ENCODE measurements around the gene ZNF70.
A peak's percentile ranks its signal among the peaks of the same experiment; 100 is the strongest.

The ZNF70 gene

DNA sequence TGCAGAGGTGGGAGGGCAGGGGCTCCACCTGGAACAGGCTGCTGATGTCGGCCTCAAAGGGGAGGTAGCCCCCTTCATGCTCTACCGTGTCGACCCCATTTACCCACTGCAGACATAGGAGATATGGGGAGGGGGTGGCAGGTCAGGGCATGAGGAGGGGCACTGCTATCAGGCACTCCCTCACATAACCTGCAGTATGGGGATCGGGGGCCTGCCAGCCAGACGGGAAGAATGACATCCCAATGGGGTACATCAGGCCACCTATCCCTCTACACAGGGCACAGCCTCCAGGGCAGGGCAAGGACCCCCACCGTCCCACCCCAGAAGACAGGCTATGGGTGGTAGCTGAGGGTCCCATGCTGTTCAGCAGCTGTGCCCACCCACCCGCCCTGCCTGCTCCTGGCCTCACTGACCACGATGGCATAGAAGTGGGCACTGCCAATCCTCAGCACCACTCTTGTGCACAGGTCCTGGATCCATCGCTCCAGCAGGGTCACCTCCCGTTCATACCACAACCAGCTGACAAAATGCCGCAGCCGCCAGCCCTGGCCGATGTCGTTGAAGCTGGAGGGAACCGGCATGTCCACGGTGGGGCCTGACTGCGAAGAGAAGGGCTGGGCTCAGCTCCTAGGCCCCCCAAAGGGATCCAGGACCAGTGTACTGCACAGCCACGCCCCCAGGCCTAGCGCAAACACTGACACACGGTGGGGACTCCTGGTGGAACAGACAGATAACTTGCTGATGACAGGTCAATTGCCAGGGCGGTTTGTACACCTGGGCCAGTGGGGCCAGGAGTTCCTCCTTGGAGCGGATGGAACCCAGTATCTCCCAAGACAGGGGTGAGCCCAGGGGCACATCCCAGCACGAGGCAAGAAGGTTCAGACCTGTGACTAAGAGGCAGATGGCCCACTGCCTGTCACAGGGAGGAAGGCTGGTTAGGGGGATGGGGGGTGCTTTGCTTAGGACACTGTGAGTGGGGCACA, 36.0 kb downstream of the ZNF70 start:
- no peak for DNase-seq

DNA sequence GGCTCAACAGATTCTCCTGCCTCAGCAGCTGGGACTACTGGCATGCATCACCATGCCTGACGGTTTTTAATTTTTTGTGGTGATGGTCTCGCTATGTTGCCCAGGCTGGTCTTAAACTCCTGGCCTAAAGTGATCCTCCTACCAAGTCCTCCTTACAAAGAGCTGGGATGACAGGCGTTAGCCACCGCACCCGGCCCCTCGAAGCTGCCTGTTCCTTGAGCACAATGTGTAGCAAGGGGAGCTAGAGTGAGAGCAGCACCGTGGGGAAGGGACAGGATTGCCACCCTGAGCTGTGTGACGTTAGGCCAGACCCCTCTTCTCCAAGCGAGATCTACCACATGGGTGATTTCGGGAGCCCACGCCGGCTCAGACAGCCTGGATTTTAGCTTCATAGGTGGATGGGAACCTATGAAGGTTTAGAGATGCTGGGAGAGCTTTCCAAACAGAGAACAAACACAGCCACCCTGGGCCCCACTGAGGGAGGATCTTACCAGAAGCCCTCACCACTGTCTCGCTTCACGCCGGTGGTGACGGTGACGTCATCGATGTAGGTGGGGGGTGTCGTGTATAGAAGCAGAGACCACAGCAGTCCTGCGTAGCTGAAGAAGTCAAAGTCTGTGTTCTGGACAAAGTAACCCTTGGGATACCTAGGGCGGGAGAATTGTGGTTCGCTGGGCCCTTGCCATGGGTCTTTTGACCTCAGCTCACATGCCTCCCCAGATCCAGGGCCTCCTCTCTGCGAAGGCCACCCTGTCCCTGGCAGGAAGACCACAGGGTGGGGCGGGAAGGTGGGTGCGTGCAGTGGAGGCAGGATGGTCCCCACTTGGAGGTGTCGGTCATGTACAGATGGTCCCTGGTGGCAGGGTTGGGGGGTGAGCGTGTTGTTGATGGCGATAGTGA, 37.0 kb downstream of the ZNF70 start:
- DNase-seq = no peak

DNA sequence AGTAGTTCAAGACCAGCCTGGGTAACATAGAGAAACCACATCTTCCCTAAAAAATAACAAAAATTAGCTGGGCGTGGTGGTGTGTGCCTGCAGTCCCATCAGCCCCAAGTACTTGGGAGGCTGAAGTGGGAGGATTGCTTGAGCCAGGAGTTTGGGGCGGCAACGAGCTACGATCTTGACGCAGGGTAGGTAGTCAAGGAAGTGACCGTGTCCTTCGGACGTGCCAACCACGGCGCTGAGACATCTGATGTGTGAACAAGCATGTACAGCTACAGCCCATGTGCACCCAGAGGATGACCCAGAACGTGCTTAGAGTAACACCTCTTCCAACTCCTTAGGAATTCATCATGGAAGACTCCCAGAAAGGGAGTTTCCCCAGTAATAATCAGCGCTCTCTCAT, 38.7 kb downstream of the ZNF70 start:
- no peak for DNase-seq

DNA sequence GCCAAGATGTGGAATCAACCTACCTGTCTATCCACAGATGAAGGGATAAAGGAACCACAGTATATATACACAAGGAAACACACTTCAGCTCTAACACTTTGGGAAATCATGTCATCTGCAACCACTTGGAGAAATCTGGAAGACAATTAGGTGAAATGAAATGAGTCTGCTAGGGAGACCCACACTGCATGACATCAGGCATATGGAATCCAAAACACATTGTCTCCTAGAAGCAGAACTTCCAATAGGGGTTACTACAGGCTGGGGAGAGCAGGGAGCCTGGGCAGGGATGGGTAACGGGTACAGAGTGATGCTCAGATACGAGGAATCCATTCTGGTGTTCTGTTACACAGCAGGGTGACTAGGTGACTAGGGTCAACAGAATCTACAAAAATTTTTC, 41.8 kb downstream of the ZNF70 start:
- no peak for DNase-seq

DNA sequence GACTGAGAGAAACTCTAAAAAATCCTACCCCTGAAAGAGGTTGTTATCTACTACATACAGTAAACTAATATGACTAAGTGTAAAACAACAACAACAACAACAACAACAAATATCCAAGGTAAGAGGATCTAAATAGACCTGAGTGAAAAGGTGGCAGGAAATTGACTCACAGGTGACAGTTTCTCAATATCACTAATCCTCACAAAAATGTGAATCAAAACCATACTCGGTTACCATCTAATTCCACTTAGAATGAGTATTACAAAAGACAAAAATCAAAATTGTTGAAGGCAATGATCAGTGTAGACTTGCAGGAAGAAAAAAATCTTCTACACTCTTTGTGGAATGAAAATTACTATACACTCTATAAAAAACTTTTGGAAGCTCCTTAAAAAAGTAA, 42.6 kb downstream of the ZNF70 start:
- no peak for DNase-seq

DNA sequence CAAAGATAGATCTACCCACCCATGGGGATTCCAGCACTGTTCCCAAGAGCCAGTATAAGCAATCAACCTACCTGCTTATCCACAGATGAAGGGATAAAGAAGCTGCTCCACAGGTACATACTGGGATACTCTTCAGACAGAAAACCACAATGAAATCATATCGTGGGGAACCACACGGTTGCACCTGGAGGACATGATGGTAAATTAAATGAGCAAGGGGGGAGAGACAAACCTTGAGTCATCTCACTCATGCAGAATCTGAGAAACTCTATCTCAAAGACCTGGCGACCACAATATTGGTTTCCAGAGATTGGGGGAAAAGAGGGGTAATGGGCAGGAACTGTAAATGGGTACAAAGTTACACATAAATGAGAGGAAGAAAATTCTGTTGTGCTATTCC, 45.6 kb downstream of the ZNF70 start:
- DNase-seq = no peak

DNA sequence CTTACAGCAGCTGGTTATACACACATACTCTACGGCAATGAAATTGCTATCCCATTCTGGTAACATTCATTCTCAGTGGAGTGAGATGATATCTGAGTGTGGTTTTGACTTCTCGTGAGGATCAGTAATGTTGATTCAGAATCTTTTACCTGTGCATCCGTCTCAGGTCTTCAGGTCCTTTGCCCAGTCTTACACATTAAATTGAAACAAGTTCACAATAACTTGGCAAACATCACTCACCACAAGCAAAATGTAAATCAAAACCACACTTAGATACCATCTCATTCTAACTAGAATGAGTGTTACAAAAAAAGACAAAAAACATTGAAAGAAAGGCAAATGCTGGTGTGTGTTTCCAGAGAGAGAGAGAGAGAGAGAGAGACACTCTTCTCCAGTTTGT, 46.1 kb downstream of the ZNF70 start:
- no peak for DNase-seq

DNA sequence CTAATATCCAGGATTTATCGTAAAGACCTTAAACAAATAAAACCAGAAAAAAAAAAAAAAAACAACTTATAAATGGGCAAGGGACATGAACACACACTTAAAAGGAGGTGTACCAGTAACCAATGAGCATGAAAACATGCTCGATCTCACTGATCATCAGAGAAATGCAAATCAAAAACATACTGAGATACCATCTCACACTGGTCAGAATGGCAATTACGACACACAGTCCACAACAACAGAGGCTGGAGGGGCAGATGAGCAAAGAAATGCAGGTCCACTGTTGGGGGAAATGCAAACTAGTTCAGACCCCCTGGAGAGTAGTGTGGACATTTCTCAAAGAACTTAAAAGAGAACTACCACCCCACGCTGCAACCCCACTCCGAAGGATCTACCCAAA, 46.9 kb downstream of the ZNF70 start:
- DNase-seq = no peak

DNA sequence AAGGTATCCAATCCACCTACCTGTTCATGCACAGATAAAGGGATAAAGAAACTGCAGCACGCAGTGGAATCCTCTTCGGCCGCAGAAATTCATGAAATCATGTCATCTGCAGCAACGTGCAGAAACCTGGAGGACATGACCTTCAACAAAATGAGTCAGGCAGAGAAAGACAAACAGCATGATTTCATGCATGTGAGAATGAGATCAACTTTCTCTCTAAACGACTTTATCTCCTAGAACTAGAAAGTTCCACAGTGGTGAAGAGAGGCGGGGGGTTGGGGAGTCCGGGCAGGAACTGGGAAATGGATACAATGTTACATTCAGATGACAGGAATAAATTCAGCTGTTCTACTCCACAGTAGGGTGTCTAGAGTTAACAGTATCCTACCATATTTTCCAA, 50.2 kb downstream of the ZNF70 start:
- DNase-seq = no peak

DNA sequence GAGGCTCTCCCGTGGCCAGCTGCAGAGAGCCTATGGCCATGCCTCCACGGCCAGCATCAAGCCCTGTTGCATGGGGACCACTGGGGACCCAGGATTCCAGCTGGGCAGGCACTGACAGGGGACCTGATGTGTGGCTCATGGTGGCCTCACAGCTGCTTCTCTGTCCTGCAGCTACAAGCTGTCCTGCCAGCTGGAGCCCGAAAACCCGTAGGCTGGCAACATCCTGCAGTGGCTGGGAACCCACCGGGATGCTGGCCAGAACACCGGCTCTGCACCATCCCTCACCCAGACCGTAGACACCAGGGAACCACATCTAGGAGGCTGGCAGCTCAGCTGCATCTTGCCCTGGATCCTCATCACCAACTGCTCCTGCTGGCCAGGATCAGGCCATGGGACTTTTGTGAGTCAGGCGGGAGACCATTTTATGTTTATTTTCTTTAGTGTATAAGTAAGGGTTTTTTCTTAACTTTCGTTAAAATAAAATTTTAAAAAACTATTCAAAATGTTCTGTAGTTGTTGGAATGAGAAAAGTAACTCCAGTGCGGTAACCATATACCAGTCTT, 52.2 kb downstream of the ZNF70 start:
- DNase-seq = no peak

DNA sequence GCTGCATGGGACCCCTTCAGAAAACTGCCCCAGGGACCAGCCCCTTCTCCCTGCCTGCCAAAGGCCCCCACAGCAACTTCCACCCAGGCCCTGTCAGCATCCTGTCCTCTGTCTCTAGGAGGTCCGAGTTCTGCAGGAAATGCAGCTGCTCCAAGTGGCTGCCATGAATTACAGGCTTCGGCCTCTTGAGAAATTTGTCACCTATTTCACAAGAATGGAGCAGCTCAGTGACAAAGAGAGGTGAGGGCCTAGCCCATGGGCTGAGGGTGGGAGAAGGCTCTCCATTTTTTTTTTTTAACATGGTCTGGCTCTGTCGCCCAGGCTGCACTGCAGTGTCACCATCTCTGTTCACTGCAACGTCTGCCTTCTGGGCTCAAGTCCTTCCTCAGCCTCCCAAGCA, 52.8 kb downstream of the ZNF70 start:
- no peak for DNase-seq

DNA sequence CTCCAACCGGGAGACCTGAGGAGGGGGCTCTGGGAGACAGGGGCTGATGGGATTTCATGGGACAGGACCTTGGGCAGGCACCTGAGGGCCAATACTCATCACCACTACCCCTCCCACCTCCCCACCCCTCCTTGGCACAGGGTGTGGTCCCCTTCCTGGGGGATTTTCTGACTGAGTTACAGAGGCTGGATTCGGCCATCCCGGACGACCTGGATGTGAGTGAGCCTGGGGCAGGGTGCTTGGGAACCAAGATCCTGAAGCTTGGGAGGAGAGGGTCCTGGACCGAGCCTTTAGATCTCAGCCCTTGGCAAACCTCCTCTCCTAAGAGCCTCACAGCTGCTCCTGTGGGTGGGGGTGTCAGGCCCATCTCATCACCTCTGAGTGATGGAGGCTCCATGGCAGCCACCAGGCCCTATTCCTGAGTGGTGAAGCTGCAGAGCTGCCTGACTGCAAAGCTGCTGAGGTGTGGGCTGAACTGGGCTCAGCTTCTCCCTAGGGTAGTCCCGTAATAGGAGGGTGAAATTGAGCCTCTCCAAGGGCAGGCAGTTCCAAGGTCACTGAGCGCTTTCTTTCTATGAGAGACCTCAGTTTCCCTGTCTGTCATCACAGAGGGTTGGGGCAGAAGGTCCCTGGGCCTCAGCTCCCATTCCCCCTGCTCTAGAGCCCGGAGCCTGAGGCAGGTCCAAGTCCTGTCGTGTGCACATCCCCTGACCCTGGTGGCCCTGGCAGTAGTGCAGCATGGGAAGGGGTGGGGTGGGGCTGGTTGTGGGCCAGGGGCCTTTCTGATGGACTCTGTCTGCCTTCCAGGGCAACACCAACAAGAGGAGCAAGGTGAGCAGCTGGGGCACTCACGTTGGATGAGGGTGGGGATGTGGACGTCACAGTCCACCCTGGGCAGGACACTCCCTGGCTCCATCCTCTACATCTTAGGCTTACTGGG, 53.6 kb downstream of the ZNF70 start:
- no peak for DNase-seq

DNA sequence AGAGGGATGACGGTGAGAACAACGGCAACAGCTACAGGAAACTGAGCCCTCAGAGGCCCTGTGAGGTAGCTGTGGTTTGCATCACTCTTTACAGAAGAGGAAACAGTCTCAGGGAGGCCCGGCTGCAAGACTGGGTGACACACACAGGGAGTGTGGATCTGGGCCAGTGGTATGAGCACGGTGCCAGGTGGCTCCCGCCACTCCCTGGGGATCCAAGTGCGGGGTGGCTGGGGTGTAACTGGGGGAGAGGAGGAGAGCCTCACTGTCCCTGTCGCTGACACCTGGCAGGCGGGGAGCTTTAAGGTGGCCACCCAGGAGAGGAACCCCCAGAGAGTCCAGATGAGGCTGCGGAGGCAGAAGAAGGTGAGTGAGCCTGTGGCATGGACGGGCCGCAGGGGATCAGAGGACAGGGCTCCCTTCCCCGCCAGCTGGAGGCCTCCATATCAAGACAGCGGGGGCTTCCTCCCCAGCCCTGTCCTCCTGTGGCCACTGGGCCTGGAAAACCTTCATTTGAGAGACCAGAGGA, 54.5 kb downstream of the ZNF70 start:
- DNase-seq = peak; percentile 62

DNA sequence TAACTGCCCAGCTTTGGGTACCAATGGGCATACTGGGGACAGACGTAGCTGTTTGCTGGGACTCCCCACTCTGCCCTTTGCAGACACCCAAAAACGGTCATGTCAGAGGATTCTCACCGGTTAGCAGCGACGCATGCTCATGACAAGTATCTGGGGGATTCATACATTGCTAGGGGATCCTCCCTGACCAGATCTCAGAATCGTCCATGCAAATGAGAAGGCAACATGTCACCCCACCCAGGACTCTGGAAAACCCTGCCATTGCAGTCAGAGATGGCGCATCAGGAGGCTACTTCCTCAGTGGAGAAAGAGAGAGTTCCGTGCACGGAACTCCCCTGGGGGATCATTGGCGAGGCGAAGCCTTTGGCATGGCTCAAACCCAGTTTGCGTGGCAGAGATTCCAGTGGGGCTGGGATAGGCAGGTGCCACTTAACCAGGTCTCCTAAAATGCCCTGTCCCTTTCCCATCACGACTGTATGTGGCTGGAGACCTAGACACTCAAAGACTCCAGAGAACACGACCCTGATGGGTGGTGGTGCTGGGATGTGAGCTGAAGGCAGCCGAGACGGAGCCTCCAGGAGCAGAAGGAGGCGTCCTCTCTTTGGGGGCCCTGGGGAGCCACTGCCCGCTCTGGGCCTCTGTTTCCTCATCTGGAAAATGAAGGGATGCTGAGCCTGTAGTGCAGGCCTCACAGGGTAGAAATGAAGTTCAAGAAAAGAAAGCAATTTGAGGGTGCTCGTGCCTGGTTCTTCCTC, 55.2 kb downstream of the ZNF70 start:
- no peak for DNase-seq

DNA sequence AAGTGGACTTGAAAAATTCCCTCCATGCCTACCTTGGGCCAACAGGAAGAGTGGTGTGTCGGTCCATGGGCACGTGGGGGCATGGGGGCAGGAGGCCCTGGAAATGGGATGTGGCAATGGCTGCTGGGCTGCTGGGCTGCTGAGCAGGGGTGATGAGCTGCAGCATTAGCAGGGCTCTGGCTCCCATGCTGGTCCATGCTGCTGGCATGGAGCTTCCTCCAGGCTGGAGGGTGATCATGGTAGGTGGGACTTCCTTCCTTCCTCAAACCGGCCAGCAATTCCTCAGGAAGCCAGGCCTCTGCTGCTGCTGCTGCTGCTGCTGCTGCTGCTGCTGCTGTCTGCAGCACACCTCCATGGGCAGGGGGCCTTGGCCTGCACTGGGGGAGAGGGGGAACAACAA, 55.8 kb downstream of the ZNF70 start:
- no peak for DNase-seq

DNA sequence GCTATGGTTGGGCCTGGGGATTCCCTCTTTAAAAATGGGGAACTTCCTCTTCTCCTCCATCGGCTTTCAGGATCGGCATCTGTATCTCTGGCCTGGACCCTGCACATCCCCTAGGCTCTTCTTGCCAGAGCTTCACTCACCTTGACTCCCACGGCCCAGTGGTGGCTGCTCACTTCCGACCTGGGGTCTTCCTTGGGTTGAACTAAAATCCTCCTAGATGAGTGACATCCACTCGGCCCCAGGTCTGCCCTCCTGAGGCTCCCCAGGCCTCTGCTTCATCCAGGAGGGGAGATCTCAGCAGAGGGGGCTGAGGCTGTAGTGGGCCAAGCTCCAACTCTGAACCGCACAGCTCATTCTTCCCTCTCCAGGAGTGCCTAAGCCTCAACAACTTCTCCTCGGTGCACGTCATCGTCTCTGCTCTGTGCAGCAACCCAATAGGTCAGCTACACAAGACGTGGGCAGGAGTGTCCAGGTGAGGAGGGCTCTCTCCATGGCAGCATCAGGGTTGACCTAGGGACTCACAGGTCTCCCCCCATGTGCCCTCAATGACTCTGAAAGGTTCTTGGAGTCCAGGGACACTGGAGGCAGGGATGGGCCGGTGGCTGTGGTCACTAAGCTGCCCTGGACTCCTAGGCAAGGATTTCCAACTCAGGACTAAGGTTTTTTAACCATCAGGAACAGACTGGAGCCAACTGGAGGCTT, 56.8 kb downstream of the ZNF70 start:
- DNase-seq = no peak

DNA sequence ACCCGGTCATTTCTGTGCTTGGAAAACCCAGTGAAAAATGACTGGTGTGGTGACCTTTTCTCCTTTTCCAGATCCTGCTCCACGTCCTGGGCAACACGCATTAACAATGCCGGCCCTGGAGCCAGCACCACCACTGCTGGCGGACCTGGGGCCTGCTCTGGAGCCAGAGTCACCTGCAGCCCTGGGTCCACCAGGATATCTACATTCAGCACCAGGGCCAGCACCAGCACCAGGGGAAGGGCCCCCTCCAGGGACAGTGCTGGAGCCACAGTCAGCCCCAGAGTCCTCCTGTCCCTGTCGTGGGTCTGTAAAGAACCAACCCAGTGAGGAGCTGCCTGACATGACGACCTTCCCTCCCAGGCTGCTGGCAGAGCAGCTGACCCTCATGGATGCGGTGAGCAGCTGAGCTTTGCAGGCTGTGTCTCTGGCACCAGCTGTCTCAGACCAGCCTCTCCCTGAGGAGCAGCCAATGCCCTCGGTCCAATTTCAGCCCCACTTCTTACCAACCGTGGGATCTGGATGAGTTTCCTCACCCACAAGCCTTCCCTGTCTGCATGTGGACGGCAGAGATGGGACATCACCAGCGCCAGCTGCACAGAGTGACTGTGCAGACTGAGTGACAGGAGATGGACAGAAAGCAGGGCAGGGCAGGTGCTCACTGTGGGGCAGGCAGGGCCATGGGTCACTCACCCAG, 58.2 kb downstream of the ZNF70 start:
- no peak for DNase-seq

DNA sequence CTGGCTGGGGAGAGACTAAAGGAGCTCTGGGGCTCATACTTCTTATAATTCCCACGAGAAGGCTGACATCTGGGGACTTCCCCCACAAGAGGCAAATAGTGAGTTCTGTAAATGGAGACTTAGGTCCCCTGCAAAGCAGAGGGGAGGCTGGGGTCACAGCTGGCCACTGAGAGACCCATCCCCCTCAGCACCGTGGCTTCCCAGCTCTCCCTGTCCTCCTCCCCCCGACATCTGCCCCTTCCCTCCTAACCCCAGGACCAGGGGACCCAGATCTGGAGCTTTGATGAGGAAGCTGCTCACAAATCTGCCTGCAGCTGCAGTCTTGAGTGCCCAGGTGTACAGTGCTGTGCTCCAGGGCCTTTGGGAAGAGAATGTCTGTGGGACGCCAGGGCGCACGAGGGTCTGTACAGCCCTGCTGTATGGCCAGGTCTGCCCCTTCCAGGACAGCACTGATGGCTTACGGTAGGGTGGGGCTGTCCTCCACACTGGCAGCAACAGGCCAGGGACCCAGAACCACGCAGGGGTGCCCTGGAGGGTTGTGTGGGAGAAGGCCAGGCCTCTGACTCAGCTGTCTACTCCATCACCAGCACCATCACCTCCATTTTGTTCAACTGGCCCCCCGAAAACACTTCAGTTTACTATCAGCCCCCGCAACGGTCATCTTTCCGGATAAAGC, 59.0 kb downstream of the ZNF70 start:
- DNase-seq = no peak

DNA sequence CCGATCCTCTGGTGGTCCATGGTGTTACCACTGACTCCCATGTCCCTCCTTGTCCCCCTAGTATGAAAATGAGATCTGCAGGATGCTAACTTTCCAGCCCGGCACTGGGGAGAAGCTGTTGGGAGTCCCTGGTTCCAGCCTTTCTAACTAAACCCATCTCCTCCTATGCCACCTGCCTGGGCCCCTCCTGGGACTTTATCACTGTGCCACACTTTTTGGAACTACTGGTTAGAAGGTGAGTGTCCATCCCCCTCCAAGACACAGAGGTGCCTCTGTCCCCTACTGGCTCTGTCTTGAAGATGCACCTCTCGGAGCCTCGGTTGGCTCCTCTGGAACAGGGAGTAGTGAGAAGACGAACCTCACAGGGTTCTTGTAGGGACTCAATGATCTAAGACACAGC, 60.2 kb downstream of the ZNF70 start, which contains the start of gene RGL4:
RGL4 (plus strand) TSS at position 301 of the 400 bp plus-strand sequence. CDS start 1,018 bp downstream, outside the sequence.
- DNase-seq = no peak

Measured in activated CD4-positive, alpha-beta T cell treated with anti-CD3 and anti-CD28 coated beads for 1 hour (primary cell).